GM08714 (cell line): Measurements from ENCODE around the gene FBXO17.

ENCODE experiments used
- H3K4me3 ChIP-seq: fragments of 200-500 bp; sonication (Bioruptor generic); 2 replicates; pipeline ENCODE4 v1.5.1; 2014; ENCODE audit warnings: mild to moderate bottlenecking, low read length, inconsistent platforms
- ZNF274 ChIP-seq: IDR thresholded peaks from 2 replicates; pipeline ENCODE4 v1.6.1; 2012; ENCODE audit warnings: mild to moderate bottlenecking, low read depth, low read length

FBXO17 gene

DNA sequence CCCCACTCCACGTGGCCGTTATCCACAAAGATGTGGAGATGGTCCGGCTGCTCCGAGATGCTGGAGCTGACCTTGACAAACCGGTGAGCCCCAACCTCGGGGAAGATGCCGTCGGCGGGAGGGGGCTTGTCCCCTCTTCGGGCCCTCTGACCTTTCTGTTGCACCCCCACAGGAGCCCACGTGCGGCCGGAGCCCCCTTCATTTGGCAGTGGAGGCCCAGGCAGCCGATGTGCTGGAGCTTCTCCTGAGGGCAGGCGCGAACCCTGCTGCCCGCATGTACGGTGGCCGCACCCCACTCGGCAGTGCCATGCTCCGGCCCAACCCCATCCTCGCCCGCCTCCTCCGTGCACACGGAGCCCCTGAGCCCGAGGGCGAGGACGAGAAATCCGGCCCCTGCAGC lies 68.3 kb downstream of the FBXO17 start:
- TF ChIP-seq ZNF274, result no peak
- no peak overlapping the region for H3K4me3 ChIP-seq

DNA sequence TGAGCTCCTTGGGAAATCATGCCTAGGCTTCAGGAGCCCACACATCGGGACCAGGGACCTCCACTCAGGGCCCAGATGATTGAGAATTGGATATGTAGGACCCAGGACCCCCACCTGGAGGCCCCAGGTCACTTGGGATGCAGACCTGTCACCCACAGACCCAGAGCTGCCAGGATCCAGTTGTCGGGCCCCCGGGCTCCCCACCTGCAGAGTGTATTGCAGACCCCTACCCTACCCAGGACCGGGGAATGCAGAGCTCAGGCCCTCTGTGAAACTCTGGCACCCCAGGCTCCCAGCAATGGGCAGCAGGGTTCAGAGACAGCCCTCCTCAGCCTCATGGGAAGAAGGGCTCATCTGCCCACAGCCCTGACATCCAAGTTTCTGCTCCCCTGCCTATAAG lies 69.9 kb downstream of the FBXO17 start:
- H3K4me3 ChIP-seq, result no peak overlapping the region
- TF ChIP-seq ZNF274, result no peak

DNA sequence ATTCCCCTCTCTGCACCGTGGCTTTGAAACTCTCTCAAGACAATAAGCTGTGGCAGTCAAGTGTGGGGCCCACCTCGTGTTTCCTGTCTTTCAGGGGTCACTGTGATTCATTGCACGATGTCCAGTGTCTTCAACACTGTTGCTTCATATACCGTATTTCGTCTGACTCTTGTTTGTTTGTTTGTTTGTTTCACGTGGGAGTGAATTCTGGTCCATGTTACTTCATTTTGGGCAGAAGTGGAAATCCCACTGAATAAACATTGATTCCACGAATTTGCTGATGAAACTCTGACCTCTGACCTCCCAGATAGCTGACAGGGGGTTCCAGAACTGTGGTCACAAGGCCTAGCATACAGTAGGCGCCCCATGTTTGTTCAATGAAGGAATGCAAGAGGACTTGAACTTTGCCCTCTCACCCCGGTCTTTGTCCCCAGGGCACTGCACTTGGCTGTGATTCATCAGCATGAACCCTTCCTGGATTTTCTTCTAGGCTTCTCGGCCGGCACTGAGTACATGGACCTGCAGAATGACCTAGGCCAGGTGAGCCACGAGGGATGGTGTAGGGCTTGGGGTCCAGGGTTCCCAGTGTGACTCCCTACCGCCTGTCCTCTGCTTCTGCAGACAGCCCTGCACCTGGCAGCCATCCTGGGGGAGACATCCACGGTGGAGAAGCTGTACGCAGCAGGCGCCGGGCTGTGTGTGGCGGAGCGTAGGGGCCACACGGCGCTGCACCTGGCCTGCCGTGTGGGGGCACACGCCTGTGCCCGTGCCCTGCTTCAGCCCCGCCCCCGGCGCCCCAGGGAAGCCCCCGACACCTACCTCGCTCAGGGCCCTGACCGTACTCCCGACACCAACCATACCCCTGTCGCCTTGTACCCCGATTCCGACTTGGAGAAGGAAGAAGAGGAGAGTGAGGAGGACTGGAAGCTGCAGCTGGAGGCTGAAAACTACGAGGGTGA lies 70.7 kb downstream of the FBXO17 start:
- TF ChIP-seq ZNF274, result no peak
- no peak overlapping the region for H3K4me3 ChIP-seq

DNA sequence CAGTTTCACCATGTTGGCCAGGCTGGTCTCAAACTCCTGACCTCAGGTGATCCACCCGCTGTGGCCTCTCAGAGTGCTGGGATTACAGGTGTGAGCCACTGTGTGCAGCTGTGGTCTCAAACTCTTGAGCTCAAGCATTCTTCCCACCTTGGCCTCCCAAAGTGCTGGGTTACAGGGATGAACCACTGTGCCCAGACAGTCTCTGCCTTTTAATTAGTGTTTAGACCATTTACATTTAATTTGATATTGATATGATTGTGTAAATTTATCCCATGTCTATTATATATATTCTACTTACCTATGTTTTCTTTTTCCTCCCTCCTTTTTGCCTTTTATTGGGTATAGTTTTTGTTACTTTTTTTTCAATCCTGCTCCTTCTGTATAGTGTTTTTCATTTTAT lies 73.9 kb downstream of the FBXO17 start:
- H3K4me3 ChIP-seq, result no peak overlapping the region
- no peak for TF ChIP-seq ZNF274

DNA sequence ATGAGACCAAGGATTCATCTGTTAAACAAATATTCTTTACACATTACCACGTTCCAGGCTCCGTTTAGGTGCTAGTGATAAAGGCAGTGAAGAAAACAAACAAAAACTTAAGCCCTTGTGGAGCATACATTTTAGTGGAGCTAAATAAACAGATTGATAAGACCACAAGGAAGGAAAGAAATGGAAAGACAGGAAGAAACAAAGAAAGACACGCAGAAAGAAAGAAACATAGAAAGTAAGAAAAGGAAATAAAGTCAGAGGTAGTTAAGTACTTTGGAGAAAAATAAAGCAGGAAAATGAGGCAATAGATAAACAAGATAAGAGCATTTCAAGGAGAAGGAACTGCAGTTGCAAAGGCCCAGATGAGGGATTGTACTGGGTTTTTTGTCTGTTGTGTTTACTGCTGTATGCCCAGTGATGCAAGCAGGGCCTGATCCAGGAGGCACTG lies 74.8 kb downstream of the FBXO17 start:
- peak overlapping the region; percentile 91; the same call in 1 of the 2 replicates for H3K4me3 ChIP-seq
- TF ChIP-seq ZNF274, result no peak

DNA sequence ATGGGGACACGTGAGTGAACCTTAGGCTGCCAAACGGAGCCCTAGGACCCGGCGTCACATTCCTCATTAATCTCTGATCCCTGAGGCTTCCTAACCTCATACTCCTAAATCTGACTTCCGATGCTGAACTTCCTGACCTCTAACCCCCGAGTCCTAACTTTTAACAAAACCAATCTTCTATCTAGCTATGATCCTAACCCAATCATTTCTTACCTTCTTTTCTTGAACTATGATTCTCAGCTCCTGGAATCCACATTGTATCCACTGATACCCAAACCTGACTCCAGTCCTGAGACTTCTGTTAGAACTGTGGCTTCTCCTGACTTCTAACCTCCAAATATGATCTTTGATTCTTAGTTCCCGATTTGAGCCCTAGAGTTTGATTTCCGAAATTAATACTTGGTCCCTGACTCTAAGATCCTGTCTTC lies 75.3 kb downstream of the FBXO17 start:
- TF ChIP-seq ZNF274, result no peak
- H3K4me3 ChIP-seq, result peak overlapping the region; percentile 91

DNA sequence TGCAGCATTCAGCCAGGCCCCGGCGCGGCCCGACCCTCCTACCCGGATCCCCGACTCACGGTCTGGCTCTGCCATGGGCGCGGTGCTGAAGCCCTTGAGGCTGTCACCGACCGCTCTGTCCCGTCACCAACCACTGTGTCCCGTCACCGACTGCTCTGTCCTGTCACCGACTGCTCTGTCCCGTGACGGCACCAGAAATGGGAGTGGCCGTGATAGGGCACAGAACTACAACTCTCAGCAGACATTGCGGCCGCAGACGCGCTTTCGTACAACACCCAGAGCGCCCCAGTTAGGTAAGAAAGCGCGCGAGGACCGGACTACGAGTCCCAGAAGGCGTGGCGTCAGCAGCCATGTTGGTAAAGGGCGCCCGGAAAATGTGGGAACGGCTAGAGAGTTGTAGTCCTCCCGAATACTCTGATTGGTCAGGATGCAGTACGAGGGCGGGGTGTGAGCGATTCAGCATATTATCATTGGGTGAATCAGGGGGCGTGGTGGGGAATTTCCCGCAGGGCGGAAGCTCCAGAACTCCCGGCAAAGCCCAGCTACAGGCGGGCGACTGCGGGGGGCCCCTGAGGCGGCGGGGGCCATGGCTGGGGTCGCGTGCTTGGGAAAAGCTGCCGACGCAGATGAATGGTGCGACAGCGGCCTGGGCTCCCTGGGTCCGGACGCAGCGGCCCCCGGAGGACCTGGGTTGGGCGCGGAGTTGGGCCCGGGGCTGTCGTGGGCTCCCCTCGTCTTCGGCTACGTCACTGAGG lies 75.9 kb downstream of the FBXO17 start, which contains the start of the genes NFKBIB and SIRT2:
Gene NFKBIB (plus strand): TSS at position 523 of the 755 bp plus-strand sequence. CDS start 64 bp downstream, at position 587.
Gene SIRT2 (minus strand): TSS at position 172 of the 755 bp plus-strand sequence. CDS start 97 bp downstream, at position 75.
- H3K4me3 ChIP-seq, result peak within 1 kb of the TSS; percentile 91
- no peak for TF ChIP-seq ZNF274

DNA sequence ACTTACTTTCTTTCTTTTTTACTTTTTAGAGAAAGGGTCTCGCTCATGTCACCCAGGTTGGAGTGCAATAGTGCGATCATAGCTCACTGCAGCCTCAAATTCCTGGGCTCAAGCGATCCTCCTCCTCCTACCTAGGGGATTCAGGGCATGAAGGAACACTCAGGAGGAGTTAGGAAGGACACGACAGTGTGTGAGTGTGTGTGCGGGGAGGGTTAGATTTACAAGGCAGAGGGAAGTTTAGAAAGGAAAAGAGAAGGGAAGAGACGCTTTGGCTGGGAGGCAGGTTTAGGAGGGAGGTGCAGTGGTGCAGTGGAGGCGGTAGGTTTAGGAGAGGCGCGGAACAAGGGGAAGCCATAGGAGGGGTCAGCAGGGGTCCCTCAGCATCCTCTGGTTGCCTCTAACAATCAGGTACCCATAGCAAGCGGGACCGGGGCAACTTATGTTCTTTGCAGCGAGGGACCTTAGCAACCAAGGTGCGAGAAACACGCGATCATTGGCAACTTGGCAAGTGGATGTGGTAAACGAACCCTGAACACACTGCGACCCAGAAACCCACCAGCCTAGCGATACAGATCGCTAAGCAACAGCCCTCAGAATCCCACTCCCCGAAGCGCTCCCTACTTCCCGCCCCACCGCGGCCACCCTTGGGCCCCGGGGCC lies 76.6 kb downstream of the FBXO17 start:
- peak overlapping the region; percentile 80 for H3K4me3 ChIP-seq
- TF ChIP-seq ZNF274, result no peak

DNA sequence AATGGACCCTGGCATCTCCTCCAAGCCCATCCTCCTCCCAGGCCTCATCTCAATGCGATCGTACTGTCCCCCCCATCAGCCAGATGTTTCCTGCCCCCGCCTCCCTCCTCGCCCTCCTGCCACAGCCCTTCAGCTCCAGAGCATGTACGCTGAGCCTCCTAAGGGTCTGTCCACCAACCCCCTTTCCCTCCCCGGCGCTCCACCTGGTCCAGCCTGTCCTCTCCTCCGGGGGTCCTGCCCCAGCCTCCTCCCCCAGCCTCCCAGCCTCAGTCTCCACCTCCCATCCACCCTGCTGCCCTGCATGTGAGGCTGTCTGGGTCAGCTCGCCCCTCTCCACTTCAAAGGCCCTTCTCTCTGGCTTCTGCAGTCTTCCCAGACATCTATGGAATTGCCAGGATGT lies 80.6 kb downstream of the FBXO17 start:
- no peak for TF ChIP-seq ZNF274

DNA sequence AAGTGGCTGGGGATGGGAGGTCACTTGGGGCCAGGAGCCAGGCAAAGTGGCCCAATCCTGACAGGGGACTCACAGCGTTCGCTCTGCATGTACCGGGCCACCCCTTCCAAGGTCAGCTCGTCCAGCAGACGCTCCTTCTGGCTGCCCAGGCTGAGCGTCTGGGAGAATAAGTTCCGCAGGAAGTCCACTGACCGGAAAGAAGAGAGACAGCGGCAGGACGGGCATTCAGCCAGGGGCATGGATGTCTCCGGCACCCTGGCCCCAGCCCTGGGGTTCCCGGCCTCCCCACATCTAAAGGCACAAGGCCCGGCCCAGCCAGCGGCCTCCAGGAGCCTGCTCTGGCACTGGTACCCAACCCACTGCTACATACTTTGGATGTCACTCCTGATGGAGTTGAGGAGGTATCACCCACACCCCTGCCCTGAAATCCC lies 82.2 kb downstream of the FBXO17 start:
- no peak overlapping the region for H3K4me3 ChIP-seq
- TF ChIP-seq ZNF274, result no peak

More for the DNA sequence above, 80.6 kb downstream of the FBXO17 start:
- H3K4me3 ChIP-seq, result no peak overlapping the region

DNA sequence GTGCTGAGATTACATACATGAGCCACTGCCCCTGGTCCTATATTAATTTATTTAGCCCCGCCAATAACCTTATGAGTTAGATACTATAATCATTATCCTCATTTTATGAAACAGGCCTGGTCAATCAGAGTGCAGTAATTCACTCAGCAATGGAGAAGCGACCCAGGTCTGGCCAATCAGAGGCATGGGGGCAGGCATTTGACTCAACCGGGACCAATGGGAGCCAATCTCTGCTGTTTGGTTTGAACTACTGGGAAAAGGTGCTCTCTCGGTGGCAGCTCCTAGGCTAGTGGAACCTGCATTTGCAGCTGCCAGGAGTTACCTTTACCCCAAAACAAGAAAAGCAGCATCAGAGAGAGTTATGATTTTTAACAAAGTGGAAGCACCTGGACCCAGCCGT lies 82.7 kb downstream of the FBXO17 start:
- no peak for TF ChIP-seq ZNF274
- H3K4me3 ChIP-seq, result no peak overlapping the region

DNA sequence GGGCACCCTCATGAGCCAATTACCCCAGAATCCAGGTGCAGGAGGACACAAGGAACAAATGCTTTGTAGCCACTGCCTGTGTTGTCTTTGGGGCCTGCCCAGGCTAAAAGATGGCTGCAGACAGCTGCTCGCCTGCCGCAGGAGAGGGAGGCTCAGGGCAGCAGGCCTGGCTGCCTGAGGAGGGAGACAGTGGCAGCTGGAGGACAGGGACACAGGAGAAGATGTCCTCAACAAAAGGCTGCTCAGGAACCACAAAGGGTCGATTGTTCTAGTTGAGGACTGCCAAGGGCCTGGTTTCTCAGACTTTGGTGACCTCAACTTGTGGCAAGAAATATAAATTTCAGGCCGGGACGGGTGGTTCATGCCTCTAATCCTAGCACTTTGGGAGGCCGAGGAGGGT lies 83.8 kb downstream of the FBXO17 start:
- no peak for TF ChIP-seq ZNF274
- no peak overlapping the region for H3K4me3 ChIP-seq
